Caco-2 (cell line): Measurements from ENCODE around the gene NRF1. TPM values are rescaled to one million over a fixed set of nuclear protein-coding genes. Genes with fewer than 3 reads are reported as not detected.
A peak's percentile ranks its signal among the peaks of the same experiment; 100 is the strongest.

Experiments
- BruUV-seq: library from RNA; stranded (reverse); fragments of 400-500 nt; replicated peaks from 2 replicates; lab custom pipeline; 2021; lab: Mats Ljungman, UMichigan
- CTCF ChIA-PET: fragments of 300-600 bp; sonication (Branson Sonifier 250); formaldehyde crosslinking; loops from one replicate; lab custom pipeline; 2022; ENCODE audit warnings: antibody characterized with exemption; lab: Charles Lee
- POLR2A ChIA-PET: fragments of 300-600 bp; sonication (Branson Sonifier 250); formaldehyde crosslinking; loops from one replicate; lab custom pipeline; 2022; ENCODE audit warnings: antibody characterized with exemption; lab: Charles Lee
- DNase-seq, 2 experiments: peaks; one replicate each; pipeline versions ENCODE4 v3.0.0 to v3.0.0-alpha.2; 2020 to 2022
- H3K27me3 ChIP-seq: replicated peaks from 2 replicates; pipeline ENCODE4 v1.6.0; 2011; ENCODE audit warnings: low read length; ENCODE audit not compliant: control insufficient read depth, insufficient read depth
- H3K36me3 ChIP-seq: 2 replicates; pipeline ENCODE4 v1.5.1; 2011; ENCODE audit warnings: low read length; ENCODE audit not compliant: control insufficient read depth, insufficient read depth
- H3K4me1 ChIP-seq: fragments of 250-450 bp; sonication (Bioruptor Pico); 2 replicates; pipeline ENCODE4 v1.5.1; 2020; ENCODE audit warnings: mild to moderate bottlenecking
- H3K4me3 ChIP-seq: 2 replicates; pipeline ENCODE4 v1.5.1; 2011; ENCODE audit warnings: low read depth, mild to moderate bottlenecking, control low read depth, low read length
- H3K9me3 ChIP-seq: fragments of 250-450 bp; sonication (Bioruptor Pico); 2 replicates; pipeline ENCODE4 v1.5.1; 2020; ENCODE audit warnings: mild to moderate bottlenecking, moderate library complexity
- H3K27ac Mint-ChIP-seq: one replicate; pipeline ENCODE4 v1.8.0; 2022; ENCODE audit warnings: mixed read lengths; ENCODE audit not compliant: unreplicated experiment
- H3K27me3 Mint-ChIP-seq: one replicate; pipeline ENCODE4 v1.8.0; 2022; ENCODE audit warnings: mixed read lengths; ENCODE audit not compliant: insufficient read depth, unreplicated experiment
- H3K36me3 Mint-ChIP-seq: one replicate; pipeline ENCODE4 v1.8.0; 2022; ENCODE audit warnings: mild to moderate bottlenecking, mixed read lengths; ENCODE audit not compliant: insufficient read depth, unreplicated experiment
- H3K4me1 Mint-ChIP-seq: one replicate; pipeline ENCODE4 v1.8.0; 2022; ENCODE audit warnings: low read depth, mixed read lengths; ENCODE audit not compliant: unreplicated experiment
- H3K4me3 Mint-ChIP-seq: one replicate; pipeline ENCODE4 v1.8.0; 2022; ENCODE audit warnings: mild to moderate bottlenecking, moderate library complexity, mixed read lengths; ENCODE audit not compliant: unreplicated experiment
- H3K9me3 Mint-ChIP-seq: one replicate; pipeline ENCODE4 v1.8.0; 2022; ENCODE audit warnings: mixed read lengths; ENCODE audit not compliant: unreplicated experiment
- intact Hi-C: fragments of 100-400 bp; cut with micrococcal nuclease; formaldehyde crosslinking; loops from one replicate; pipeline ENCODE4 v1.10.0; 2022; ENCODE audit not compliant: unreplicated experiment
- total RNA-seq: library from RNA; stranded (reverse); gene quantifications from 2 replicates; pipeline ENCODE4 v1.2.3, GENCODE V29; 2022
- TF ChIP-seq, protein P1 (sequence below), 2 experiments: fragments of 200-600 bp in 1 of 2; IDR thresholded peaks; 1 replicate in 1 of 2; 2 replicates in 1 of 2; pipeline versions ENCODE4 v1.5.1 to v1.8.0; 2011 to 2022; ENCODE audit warnings: antibody characterized with exemption in 1 of 2, control low read depth in 1 of 2, inconsistent platforms in 1 of 2, low read depth in 1 of 2, low read length in 1 of 2, mild to moderate bottlenecking in 1 of 2, moderate library complexity in 1 of 2; ENCODE audit not compliant: insufficient read depth in 1 of 2, severe bottlenecking in 1 of 2, unreplicated experiment in 1 of 2

Gene NRF1
- total RNA-seq, 1 experiment from 2014 or later, result 22.5 TPM

DNA sequence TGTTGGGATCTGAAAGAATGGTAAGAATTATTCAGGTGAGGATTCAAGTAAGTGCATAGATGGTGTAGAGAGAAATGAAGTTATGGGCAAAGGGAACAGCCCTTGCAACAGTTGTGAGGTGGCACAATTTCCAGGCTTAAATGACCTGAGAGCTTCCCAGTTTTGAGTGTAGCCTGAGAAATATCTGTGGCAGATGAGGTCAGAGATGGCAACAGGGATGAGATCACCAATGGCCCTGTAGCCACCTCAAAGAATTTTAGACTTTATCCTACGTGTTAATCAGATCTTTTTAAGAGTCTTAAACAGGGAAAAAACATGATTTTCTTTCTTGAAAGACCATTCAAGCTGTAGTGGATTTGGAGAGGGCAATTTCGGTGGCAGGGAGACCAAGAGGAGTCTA, 1.9 kb upstream of the NRF1 start:
- peak overlapping the region; percentile 98 for H3K4me3 Mint-ChIP-seq
- H3K9me3 Mint-ChIP-seq, result no peaks in the 10 kb centered on the region
- H3K4me1 Mint-ChIP-seq, result peaks cover 6% of the 10 kb centered on the region
- DNase-seq, result no peak
- TF ChIP-seq, protein P1, sequence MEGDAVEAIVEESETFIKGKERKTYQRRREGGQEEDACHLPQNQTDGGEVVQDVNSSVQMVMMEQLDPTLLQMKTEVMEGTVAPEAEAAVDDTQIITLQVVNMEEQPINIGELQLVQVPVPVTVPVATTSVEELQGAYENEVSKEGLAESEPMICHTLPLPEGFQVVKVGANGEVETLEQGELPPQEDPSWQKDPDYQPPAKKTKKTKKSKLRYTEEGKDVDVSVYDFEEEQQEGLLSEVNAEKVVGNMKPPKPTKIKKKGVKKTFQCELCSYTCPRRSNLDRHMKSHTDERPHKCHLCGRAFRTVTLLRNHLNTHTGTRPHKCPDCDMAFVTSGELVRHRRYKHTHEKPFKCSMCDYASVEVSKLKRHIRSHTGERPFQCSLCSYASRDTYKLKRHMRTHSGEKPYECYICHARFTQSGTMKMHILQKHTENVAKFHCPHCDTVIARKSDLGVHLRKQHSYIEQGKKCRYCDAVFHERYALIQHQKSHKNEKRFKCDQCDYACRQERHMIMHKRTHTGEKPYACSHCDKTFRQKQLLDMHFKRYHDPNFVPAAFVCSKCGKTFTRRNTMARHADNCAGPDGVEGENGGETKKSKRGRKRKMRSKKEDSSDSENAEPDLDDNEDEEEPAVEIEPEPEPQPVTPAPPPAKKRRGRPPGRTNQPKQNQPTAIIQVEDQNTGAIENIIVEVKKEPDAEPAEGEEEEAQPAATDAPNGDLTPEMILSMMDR (IDR thresholded peaks at IDR 0.05; ENCODE audit: insufficient read depth in 1 of 2, low read depth in 1 of 2, low read length in 1 of 2, severe bottlenecking in 1 of 2, unreplicated experiment in 1 of 2), result no peak
- H3K27ac Mint-ChIP-seq, result peak overlapping the region; percentile 38
- ChIA-PET CTCF (no interaction called here), POLR2A (no interaction called here)
- intact Hi-C loops, result no loop called here
- Histone ChIP-seq H3K27me3 (no peaks in the 10 kb centered on the region), H3K36me3 (no peaks in the 10 kb centered on the region), H3K4me3 (no peak overlapping the region), H3K4me1 (peaks cover 10% of the 10 kb centered on the region; the same call in 1 of the 2 replicates), H3K9me3 (no peaks in the 10 kb centered on the region)
- H3K36me3 Mint-ChIP-seq, result peaks cover 38% of the 10 kb centered on the region
- BruUV-seq, result no TSS peak
- H3K27me3 Mint-ChIP-seq, result no peaks in the 10 kb centered on the region

DNA sequence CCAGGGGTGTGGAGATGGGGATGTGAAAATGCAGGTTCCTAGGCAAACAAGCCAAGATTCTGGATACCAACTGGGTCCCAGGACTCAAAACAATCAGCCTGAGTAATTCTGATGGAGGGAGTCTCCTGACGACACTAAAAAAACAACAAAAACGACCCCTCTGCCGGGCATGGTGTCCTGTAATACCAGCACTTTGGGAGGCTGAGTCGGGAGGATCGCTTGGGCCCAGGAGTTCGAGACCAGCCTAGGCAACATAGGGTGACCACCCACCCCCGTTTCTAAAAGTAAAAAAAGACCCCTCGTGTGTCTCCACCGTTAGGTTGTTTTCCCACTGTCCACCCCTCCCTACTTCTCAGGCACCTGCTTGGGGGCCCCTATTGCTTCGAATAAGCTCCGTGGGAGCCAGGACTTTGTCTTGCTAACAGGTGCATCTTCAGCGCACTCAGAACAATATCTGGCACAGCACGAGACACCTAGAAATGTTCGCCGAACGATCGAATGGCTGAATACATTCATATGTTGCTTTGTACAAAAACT, 743 bp upstream of the NRF1 start:
- peaks cover 10% of the 10 kb centered on the region; the same call in 1 of the 2 replicates for H3K4me1 ChIP-seq
- intact Hi-C loops, result no loop called here
- Mint-ChIP-seq H3K27ac (peak overlapping the region; percentile 97), H3K4me1 (peaks cover 6% of the 10 kb centered on the region), H3K27me3 (no peaks in the 10 kb centered on the region), H3K9me3 (no peaks in the 10 kb centered on the region), H3K4me3 (peak overlapping the region; percentile 98), H3K36me3 (peaks cover 38% of the 10 kb centered on the region)
- H3K4me3 ChIP-seq, result peak overlapping the region; percentile 87
- no peak for DNase-seq
- CTCF ChIA-PET, result no interaction called here
- no peaks in the 10 kb centered on the region for H3K36me3 ChIP-seq
- H3K9me3 ChIP-seq, result no peaks in the 10 kb centered on the region
- POLR2A ChIA-PET, result no interaction called here
- BruUV-seq, result TSS peak; percentile 63
- no peaks in the 10 kb centered on the region for H3K27me3 ChIP-seq
- TF ChIP-seq, protein P1 (IDR thresholded peaks at IDR 0.05; ENCODE audit: insufficient read depth in 1 of 2, low read depth in 1 of 2, low read length in 1 of 2, severe bottlenecking in 1 of 2, unreplicated experiment in 1 of 2), result no peak

DNA sequence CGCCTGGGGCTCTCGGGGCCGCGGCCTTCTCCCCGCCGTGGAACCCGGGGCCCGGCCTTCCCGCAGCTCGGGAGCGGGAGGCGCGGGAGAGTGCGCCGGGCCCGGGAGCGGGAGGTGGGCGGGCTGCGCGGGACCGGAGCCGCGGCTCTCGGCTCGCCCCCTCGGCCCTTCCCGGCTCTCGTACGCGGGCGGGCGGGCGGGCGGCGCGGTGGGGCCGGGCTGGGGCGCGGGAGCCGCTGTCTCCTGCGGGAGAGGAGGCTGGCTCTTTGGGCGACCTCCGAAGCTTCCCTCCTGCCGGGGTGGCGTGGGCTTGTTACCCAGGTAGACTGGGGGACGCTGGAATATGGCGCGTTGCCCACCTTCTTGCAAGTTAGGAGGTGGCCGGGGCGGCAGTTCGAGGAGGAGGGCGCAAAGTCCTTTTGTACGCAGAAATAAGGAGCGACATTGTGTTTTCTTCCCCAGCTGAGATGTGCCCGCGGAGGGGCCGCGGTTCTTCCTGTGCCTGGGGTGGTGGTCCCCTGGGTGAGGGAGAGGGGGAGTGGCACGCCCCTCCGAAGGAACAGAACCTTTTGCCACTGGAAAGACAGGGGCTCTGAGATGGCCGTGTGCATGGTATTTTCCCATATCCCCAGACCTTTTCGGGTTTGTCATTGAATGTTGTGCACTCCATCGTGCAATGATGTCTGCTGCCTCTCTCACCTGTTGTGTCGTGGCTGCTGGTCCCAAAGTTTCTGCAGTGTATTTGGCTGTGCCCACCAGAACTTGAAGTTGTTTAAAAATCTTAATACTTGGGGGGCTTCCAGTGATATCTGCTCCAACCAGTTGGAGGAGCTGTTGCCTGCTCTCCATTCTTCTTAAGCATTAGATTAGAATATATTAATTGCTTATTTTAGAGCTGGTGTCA, 844 bp downstream of the NRF1 start:
- Histone ChIP-seq H3K4me1 (peaks cover 10% of the 10 kb centered on the region; the same call in 1 of the 2 replicates), H3K36me3 (no peaks in the 10 kb centered on the region), H3K9me3 (no peaks in the 10 kb centered on the region), H3K27me3 (no peaks in the 10 kb centered on the region), H3K4me3 (peak overlapping the region; percentile 87)
- peaks cover 14% of the 10 kb centered on the region for H3K4me1 Mint-ChIP-seq
- H3K4me3 Mint-ChIP-seq, result peak overlapping the region; percentile 98
- H3K27me3 Mint-ChIP-seq, result no peaks in the 10 kb centered on the region
- TF ChIP-seq, protein P1 (IDR thresholded peaks at IDR 0.05; ENCODE audit: insufficient read depth in 1 of 2, low read depth in 1 of 2, low read length in 1 of 2, severe bottlenecking in 1 of 2, unreplicated experiment in 1 of 2), result peak in 1 of 2 experiments; percentile 54
- intact Hi-C loops, result loop anchor here (1.0 kb wide), 1 partner anchor 23 kb away; no protein-coding TSS in a partner anchor
- peaks cover 31% of the 10 kb centered on the region for H3K36me3 Mint-ChIP-seq
- CTCF ChIA-PET, result interaction anchor here (0.7 to 0.9 kb wide), 2 partner anchors 15 to 212 kb away, joined by 4 to 5 read pairs; no protein-coding TSS in a partner anchor
- H3K27ac Mint-ChIP-seq, result peak overlapping the region; percentile 80
- peak; percentile 29 to 43 for DNase-seq
- no TSS peak for BruUV-seq
- H3K9me3 Mint-ChIP-seq, result no peaks in the 10 kb centered on the region
- POLR2A ChIA-PET, result interaction anchor here (0.6 to 0.9 kb wide), 3 partner anchors 14 to 244 kb away, joined by 3 to 13 read pairs (median 5); partner anchors contain the start of gene STRIP2
